ENCODE measurements around the gene IFT57.

- TF ChIP-seq PRDM10 (tag by site-specific recombination; IDR thresholded peaks at IDR 0.05), result no peak
- TF ChIP-seq ZNF501 (tag by site-specific recombination; IDR thresholded peaks at IDR 0.05), result no peak
- TF ChIP-seq YY1 (tag by site-specific recombination; IDR thresholded peaks at IDR 0.05), result no peak
- TF ChIP-seq, protein P1, sequence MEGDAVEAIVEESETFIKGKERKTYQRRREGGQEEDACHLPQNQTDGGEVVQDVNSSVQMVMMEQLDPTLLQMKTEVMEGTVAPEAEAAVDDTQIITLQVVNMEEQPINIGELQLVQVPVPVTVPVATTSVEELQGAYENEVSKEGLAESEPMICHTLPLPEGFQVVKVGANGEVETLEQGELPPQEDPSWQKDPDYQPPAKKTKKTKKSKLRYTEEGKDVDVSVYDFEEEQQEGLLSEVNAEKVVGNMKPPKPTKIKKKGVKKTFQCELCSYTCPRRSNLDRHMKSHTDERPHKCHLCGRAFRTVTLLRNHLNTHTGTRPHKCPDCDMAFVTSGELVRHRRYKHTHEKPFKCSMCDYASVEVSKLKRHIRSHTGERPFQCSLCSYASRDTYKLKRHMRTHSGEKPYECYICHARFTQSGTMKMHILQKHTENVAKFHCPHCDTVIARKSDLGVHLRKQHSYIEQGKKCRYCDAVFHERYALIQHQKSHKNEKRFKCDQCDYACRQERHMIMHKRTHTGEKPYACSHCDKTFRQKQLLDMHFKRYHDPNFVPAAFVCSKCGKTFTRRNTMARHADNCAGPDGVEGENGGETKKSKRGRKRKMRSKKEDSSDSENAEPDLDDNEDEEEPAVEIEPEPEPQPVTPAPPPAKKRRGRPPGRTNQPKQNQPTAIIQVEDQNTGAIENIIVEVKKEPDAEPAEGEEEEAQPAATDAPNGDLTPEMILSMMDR (tag by site-specific recombination; IDR thresholded peaks at IDR 0.05), result no peak
- TF ChIP-seq, protein P2, sequence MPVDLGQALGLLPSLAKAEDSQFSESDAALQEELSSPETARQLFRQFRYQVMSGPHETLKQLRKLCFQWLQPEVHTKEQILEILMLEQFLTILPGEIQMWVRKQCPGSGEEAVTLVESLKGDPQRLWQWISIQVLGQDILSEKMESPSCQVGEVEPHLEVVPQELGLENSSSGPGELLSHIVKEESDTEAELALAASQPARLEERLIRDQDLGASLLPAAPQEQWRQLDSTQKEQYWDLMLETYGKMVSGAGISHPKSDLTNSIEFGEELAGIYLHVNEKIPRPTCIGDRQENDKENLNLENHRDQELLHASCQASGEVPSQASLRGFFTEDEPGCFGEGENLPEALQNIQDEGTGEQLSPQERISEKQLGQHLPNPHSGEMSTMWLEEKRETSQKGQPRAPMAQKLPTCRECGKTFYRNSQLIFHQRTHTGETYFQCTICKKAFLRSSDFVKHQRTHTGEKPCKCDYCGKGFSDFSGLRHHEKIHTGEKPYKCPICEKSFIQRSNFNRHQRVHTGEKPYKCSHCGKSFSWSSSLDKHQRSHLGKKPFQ (tag by site-specific recombination; IDR thresholded peaks at IDR 0.05), result no peak
Measured at GRCh38 chr3:108159865-108160264, 62.4 kb downstream of the IFT57 start.

Measured in HEK293 (cell line).